Osteocyte (in vitro differentiated cells): ENCODE measurements around the gene FAM53B. TPM values are rescaled to one million over a fixed set of nuclear protein-coding genes. Genes with fewer than 3 reads are reported as not detected.
A peak's percentile ranks its signal among the peaks of the same experiment; 100 is the strongest.

Experiments
- DNase-seq: peaks from one replicate; pipeline ENCODE4 v3.0.0; 2021; ENCODE audit warnings: mixed read lengths; ENCODE audit not compliant: unreplicated experiment; ENCODE audit errors: extremely low spot score
- H3K27ac Mint-ChIP-seq: one replicate; pipeline ENCODE4 v1.8.0; 2021; ENCODE audit warnings: mild to moderate bottlenecking, mixed read lengths; ENCODE audit not compliant: unreplicated experiment
- H3K27me3 Mint-ChIP-seq: one replicate; pipeline ENCODE4 v1.8.0; 2021; ENCODE audit warnings: mixed read lengths; ENCODE audit not compliant: unreplicated experiment
- H3K36me3 Mint-ChIP-seq: one replicate; pipeline ENCODE4 v1.8.0; 2021; ENCODE audit warnings: mixed read lengths; ENCODE audit not compliant: unreplicated experiment
- H3K4me1 Mint-ChIP-seq: one replicate; pipeline ENCODE4 v1.8.0; 2021; ENCODE audit warnings: mixed read lengths; ENCODE audit not compliant: unreplicated experiment
- H3K4me3 Mint-ChIP-seq: one replicate; pipeline ENCODE4 v1.8.0; 2021; ENCODE audit warnings: mild to moderate bottlenecking, moderate library complexity, mixed read lengths; ENCODE audit not compliant: unreplicated experiment
- H3K9me3 Mint-ChIP-seq: one replicate; pipeline ENCODE4 v1.8.0; 2021; ENCODE audit warnings: mixed read lengths; ENCODE audit not compliant: unreplicated experiment
- CTCF ChIP-seq: fragments of 200-600 bp; sonication (generic); IDR thresholded peaks from 2 replicates; pipeline ENCODE4 v1.5.0; 2021; ENCODE audit warnings: antibody characterized with exemption, mild to moderate bottlenecking, moderate library complexity
- total RNA-seq: library from RNA; stranded (reverse); gene quantifications from 2 replicates; pipeline ENCODE4 v1.2.1, GENCODE V29; 2021

FAM53B gene
- total RNA-seq, 1 donor from 2014 or later: 14.7 TPM

- peak overlapping the region; percentile 79 for H3K27ac Mint-ChIP-seq
- peaks cover 13% of the 10 kb centered on the region for H3K36me3 Mint-ChIP-seq
These were observed 66.2 kb downstream of the FAM53B start for GRCh38 chr10:124677749-124678556.

GRCh38 chr10:124677293-124677699, 66.9 kb downstream of the FAM53B start:
- peak overlapping the region; percentile 79 for H3K27ac Mint-ChIP-seq

More at GRCh38 chr10:124677749-124678556, 66.2 kb downstream of the FAM53B start:
- Mint-ChIP-seq H3K4me3 (no peak overlapping the region), H3K9me3 (no peaks in the 10 kb centered on the region), H3K4me1 (peaks cover 23% of the 10 kb centered on the region), H3K27me3 (no peaks in the 10 kb centered on the region)
- no peak for DNase-seq
- no peak for TF ChIP-seq CTCF

GRCh38 chr10:124676416-124677062, 67.6 kb downstream of the FAM53B start:
- Mint-ChIP-seq H3K27me3 (no peaks in the 10 kb centered on the region), H3K36me3 (peaks cover 13% of the 10 kb centered on the region), H3K4me1 (peaks cover 25% of the 10 kb centered on the region), H3K27ac (no peak overlapping the region), H3K9me3 (no peaks in the 10 kb centered on the region), H3K4me3 (no peak overlapping the region)
- no peak for DNase-seq
- TF ChIP-seq CTCF: no peak

More at GRCh38 chr10:124677293-124677699, 66.9 kb downstream of the FAM53B start:
- DNase-seq: no peak
- H3K36me3 Mint-ChIP-seq: peaks cover 13% of the 10 kb centered on the region
- H3K4me3 Mint-ChIP-seq: no peak overlapping the region
- no peaks in the 10 kb centered on the region for H3K27me3 Mint-ChIP-seq
- TF ChIP-seq CTCF: no peak
- H3K4me1 Mint-ChIP-seq: peaks cover 25% of the 10 kb centered on the region
- H3K9me3 Mint-ChIP-seq: no peaks in the 10 kb centered on the region

GRCh38 chr10:124675824-124676223, 68.4 kb downstream of the FAM53B start:
- Mint-ChIP-seq H3K27me3 (no peaks in the 10 kb centered on the region), H3K9me3 (no peaks in the 10 kb centered on the region), H3K27ac (no peak overlapping the region), H3K36me3 (peaks cover 10% of the 10 kb centered on the region), H3K4me1 (peaks cover 30% of the 10 kb centered on the region), H3K4me3 (no peak overlapping the region)
- DNase-seq: no peak
- TF ChIP-seq CTCF: no peak

GRCh38 chr10:124675261-124675660, 68.9 kb downstream of the FAM53B start:
- TF ChIP-seq CTCF: no peak
- peaks cover 30% of the 10 kb centered on the region for H3K4me1 Mint-ChIP-seq
- H3K27me3 Mint-ChIP-seq: no peaks in the 10 kb centered on the region
- no peak overlapping the region for H3K4me3 Mint-ChIP-seq
- H3K27ac Mint-ChIP-seq: no peak overlapping the region
- H3K36me3 Mint-ChIP-seq: peaks cover 5% of the 10 kb centered on the region
- no peaks in the 10 kb centered on the region for H3K9me3 Mint-ChIP-seq
- DNase-seq: no peak
